Fibroblast of mammary gland (primary cell): ENCODE measurements around the gene LYRM1.
"Not testable (repeated sequence)": the region's sequence is repeated elsewhere in the genome, so short reads cannot be mapped to it uniquely, and the experiment has no call there.

Experiments
- DNase-seq: peaks from one replicate; pipeline ENCODE4 v3.0.0-alpha.2; 2010; ENCODE audit warnings: low read depth
- H3K4me3 ChIP-seq: 2 replicates; pipeline ENCODE4 v1.5.1; 2011; ENCODE audit warnings: low read depth, mild to moderate bottlenecking, low read length, moderate library complexity; ENCODE audit not compliant: control insufficient read depth
- TF ChIP-seq, protein P1 (sequence below): conservative IDR thresholded peaks from 2 replicates; pipeline ENCODE4 v1.5.1; 2011; ENCODE audit warnings: low read depth, low read length, inconsistent platforms; ENCODE audit not compliant: control insufficient read depth, insufficient read depth

Gene LYRM1

DNA sequence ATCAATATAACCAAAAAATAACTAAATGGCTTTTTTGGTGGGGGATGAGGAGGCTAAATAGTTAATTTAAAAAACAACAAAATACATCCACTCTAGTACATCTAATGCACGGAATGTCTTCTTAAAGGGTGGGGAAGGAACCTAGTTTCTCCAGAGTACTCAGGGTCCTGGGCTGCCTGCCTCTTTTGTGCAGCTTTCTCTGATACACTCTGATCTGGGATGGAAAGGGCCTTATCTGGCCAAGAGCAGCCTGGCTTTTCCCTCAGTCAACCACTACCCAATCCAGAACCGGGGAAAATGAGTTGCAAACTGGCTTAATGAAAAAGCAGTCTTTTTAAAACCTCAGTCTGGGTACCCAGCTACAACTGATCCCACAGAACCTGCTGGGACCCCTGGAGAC is 43.3 kb upstream of the LYRM1 start:
- H3K4me3 ChIP-seq: no peak overlapping the region
- no peak for DNase-seq
- TF ChIP-seq, protein P1, sequence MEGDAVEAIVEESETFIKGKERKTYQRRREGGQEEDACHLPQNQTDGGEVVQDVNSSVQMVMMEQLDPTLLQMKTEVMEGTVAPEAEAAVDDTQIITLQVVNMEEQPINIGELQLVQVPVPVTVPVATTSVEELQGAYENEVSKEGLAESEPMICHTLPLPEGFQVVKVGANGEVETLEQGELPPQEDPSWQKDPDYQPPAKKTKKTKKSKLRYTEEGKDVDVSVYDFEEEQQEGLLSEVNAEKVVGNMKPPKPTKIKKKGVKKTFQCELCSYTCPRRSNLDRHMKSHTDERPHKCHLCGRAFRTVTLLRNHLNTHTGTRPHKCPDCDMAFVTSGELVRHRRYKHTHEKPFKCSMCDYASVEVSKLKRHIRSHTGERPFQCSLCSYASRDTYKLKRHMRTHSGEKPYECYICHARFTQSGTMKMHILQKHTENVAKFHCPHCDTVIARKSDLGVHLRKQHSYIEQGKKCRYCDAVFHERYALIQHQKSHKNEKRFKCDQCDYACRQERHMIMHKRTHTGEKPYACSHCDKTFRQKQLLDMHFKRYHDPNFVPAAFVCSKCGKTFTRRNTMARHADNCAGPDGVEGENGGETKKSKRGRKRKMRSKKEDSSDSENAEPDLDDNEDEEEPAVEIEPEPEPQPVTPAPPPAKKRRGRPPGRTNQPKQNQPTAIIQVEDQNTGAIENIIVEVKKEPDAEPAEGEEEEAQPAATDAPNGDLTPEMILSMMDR: no peak

DNA sequence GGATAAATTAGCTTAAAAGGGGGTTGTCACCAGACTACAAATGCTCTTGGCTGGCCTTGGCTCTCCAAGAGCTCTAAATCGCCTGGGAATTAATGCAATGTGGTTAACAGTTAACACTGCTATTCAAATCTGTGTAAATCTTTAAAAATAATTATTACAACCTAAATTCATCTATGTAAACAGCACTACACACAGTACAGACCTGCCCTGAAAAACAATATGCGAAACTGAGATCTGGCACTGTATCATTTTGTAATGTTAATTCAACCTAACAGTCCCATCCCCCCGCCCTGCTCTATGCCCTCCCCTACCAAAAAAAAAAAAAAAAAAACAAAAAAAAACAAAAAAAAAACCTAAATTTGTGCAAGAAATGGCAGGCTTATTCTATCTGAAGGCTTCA is 41.3 kb upstream of the LYRM1 start:
- TF ChIP-seq, protein P1: no peak
- H3K4me3 ChIP-seq: no peak overlapping the region
- no peak for DNase-seq

DNA sequence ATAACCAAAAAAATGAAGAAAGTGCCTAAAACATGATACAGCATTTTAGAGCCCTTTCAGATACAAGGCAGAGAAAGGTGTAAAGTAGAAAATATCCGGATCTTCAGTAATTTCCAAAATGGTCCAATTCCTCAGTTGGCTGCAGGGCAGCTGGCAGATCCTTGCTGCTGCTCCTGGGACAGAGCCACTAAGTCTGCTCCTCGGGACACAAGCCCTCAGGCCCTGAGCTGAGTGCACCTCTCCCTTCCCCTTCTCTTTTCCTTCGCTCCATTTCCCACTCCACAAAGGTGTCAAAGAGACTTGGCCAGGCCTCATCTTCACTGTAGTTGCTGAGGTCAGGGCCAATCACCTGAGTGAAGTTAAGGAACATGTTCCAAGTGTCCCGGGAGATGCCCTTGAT is 40.9 kb upstream of the LYRM1 start:
- no peak for DNase-seq
- TF ChIP-seq, protein P1: no peak
- no peak overlapping the region for H3K4me3 ChIP-seq

DNA sequence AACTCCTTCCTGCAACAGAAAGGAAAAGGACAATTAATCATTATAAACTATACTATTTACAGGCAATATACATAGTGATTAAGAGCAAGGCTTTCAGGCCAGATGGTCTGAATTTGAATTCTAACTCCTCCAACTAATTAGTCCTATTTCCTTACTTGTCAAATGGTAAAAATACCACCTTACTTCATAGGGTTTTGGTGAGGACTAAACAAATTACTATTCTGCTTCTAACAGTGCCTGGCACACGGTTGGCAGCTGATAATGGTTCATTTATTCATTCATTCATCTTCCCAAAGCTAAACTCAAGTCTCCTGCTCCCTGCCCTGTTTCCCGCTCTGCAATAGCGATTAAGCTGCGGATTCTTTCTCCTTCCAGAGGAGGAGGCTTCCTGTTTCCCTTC is 40.2 kb upstream of the LYRM1 start:
- TF ChIP-seq, protein P1: no peak
- no peak overlapping the region for H3K4me3 ChIP-seq
- no peak for DNase-seq

DNA sequence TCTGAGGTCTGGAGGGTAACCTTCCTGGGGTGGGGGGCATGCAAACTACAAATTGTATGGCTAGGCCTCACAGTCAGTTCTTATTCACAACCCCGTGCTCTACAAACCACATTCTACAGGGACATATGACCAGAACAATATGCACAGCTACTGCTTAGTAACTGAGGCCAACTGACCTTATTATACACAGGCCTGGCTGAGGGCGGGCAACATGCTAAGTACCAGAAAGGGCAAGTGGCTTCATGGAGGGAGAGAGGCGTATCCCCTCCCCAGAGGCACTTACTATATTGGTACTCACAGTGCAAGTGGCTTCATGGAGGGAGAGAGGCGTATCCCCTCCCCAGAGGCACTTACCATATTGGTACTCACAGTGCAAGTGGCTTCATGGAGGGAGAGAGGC is 39.6 kb upstream of the LYRM1 start:
- DNase-seq, H3K4me3 ChIP-seq: not testable (repeated sequence)

DNA sequence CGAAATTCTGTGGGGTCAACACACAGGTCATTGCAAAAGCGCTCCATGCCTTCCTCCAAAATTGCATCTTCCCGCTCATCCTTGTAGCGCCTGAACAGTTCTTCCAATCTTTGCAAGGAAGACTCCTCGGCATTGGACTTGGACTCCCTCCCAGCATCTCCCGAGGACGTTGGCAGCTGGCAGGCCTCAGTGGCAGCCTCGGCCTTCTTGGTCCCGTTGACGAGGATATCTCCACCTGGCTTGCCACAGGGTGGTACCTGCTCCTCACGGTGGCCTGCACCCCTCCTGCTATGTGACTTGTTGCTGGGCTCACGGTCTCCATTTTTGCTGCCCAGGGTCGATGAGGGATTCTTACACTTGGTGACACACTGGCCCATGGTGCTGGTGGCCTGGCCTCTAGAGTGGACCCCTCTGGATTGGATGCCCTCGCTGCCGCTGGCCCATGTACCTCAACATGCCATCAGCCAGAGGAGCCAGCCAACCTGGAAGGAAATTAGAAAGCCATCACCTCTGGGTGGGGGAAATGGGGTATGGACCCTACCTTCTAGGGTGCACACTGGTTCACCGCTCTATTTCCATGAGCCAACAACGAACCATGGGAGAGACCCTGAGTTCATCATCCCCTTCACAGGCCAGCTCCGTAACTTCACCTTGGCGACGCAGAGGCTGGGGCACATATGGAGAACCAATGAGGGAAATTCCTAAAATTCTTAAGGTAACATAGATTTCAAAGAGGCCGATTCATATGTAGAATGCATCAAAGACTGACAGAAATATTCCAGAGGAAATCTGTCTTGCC is 38.2 kb upstream of the LYRM1 start:
- TF ChIP-seq, protein P1: no peak

DNA sequence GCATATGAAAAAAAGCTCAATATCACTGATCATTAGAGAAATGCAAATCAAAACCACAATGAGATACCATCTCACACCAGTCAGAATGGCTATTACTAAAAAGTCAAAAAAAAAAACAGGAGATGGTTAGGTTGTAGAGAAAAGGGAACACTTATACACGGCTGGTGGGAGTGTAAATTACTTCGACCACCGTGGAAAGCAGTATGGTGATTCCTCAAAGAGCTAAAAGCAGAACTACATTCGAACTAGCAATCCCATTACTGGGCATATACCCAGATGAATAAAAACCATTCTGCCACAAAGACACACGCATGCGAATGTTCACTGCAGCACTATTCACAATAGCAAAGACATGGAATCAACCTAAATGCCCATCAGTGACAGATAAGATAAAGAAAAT is 36.2 kb upstream of the LYRM1 start:
- not testable (repeated sequence) for DNase-seq, H3K4me3 ChIP-seq

More for the DNA sequence above, 38.2 kb upstream of the LYRM1 start:
- H3K4me3 ChIP-seq: no peak overlapping the region
- DNase-seq: no peak

DNA sequence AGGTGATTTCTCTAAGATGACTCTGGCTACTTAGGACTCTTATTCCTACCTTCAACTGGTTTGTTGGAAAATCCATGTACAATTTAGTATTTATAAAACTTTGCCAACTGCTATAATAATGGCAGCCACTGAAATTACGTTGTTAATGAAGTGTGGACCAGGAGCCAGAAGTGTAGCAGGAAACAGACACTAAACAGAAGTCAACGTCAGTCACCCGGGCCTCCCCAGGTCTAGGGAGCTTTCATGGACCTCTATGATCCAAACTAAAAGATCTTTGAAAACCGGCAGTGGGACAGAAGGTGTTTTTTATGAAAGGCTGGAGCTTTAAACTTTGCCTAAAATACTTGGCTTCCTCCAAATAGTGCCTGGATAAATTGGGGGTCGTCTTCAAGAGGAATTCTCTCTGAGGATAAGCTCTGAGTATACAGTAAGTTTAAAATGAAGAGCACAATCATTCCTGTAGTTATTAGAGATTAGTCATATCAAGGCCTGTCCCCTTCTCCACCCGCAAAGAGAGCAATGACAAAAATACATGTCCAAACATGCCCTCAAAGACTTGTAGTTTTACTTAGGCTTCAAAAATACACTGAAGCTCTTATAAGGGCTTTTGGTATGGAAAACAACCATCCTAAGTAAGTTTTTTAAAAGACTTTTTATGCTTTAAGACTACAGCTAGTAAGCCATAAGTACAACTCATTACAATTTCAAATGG is 35.0 kb upstream of the LYRM1 start:
- TF ChIP-seq, protein P1: no peak

More for the DNA sequence above, 35.0 kb upstream of the LYRM1 start:
- no peak overlapping the region for H3K4me3 ChIP-seq
- peak; percentile 60 for DNase-seq
